RWPE1 (cell line): Measurements from ENCODE around the gene CD7.

Source experiments
- CTCF ChIA-PET: fragments of 350-600 bp; sonication (Branson Sonifier 250); formaldehyde crosslinking; extraction: SDS; loops from one replicate; lab custom pipeline; 2021; lab: Yijun Ruan, JAX
- POLR2A ChIA-PET: fragments of 400-600 bp; formaldehyde crosslinking; extraction: SDS; loops from one replicate; lab custom pipeline; 2020; ENCODE audit warnings: antibody characterized with exemption; ENCODE audit not compliant: low non-redundant PET; lab: Yijun Ruan, JAX
- DNase-seq: peaks from one replicate; pipeline ENCODE4 v3.0.0; 2012; ENCODE audit warnings: low spot score
- H3K27ac ChIP-seq: fragments of 450-650 bp; 2 replicates; pipeline ENCODE4 v1.5.1; 2017
- TF ChIP-seq, protein P1 (sequence below): fragments of 450-650 bp; conservative IDR thresholded peaks from 2 replicates; pipeline ENCODE4 v1.5.1; 2017; ENCODE audit warnings: low read depth, mild to moderate bottlenecking

The CD7 gene

GRCh38 chr17:82329683-82330321 lies 12.4 kb upstream of the CD7 start:
- ChIA-PET CTCF (interaction anchor here (0.6 to 1.1 kb wide), 2 partner anchors 31 to 39 kb away, joined by 3 to 5 read pairs; no protein-coding TSS in a partner anchor), POLR2A (no interaction called here)
- TF ChIP-seq, protein P1, sequence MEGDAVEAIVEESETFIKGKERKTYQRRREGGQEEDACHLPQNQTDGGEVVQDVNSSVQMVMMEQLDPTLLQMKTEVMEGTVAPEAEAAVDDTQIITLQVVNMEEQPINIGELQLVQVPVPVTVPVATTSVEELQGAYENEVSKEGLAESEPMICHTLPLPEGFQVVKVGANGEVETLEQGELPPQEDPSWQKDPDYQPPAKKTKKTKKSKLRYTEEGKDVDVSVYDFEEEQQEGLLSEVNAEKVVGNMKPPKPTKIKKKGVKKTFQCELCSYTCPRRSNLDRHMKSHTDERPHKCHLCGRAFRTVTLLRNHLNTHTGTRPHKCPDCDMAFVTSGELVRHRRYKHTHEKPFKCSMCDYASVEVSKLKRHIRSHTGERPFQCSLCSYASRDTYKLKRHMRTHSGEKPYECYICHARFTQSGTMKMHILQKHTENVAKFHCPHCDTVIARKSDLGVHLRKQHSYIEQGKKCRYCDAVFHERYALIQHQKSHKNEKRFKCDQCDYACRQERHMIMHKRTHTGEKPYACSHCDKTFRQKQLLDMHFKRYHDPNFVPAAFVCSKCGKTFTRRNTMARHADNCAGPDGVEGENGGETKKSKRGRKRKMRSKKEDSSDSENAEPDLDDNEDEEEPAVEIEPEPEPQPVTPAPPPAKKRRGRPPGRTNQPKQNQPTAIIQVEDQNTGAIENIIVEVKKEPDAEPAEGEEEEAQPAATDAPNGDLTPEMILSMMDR: no peak
- peak overlapping the region; percentile 90 for H3K27ac ChIP-seq
- DNase-seq: no peak

GRCh38 chr17:82328994-82329507 lies 11.6 kb upstream of the CD7 start:
- TF ChIP-seq, protein P1: no peak
- POLR2A ChIA-PET: no interaction called here
- DNase-seq: no peak
- peak overlapping the region; percentile 90 for H3K27ac ChIP-seq
- CTCF ChIA-PET: no interaction called here

GRCh38 chr17:82328141-82328993 lies 11.0 kb upstream of the CD7 start:
- ChIA-PET CTCF (interaction anchor here (0.5 to 0.6 kb wide), 2 partner anchors 91 to 259 kb away, joined by 3 to 4 read pairs; no protein-coding TSS in a partner anchor), POLR2A (no interaction called here)
- TF ChIP-seq, protein P1: no peak
- H3K27ac ChIP-seq: peak overlapping the region; percentile 90
- no peak for DNase-seq

DNA sequence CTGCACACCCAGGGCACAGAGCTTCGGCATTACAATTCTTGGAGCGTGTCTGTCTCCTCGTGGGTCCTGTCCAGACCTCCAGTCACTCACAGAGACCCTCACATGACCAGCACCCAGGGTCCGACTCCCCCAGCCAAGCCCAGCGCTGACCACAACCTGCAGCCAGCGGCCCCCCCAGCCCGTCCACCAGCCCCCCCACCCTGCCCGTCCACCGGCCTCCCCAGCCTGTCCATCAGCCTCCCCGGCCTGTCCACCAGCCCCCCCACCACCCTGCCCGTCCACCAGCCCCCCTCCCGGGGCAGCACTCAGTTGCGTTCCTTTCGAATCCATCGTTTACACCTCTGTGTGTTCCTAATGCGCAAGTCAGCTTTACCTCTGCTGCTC lies 10.3 kb upstream of the CD7 start:
- CTCF ChIA-PET: interaction anchor here (0.5 to 0.6 kb wide), 2 partner anchors 90 to 259 kb away, joined by 3 to 4 read pairs; no protein-coding TSS in a partner anchor
- no peak for DNase-seq
- TF ChIP-seq, protein P1: no peak
- POLR2A ChIA-PET: no interaction called here
- H3K27ac ChIP-seq: peak overlapping the region; percentile 90

DNA sequence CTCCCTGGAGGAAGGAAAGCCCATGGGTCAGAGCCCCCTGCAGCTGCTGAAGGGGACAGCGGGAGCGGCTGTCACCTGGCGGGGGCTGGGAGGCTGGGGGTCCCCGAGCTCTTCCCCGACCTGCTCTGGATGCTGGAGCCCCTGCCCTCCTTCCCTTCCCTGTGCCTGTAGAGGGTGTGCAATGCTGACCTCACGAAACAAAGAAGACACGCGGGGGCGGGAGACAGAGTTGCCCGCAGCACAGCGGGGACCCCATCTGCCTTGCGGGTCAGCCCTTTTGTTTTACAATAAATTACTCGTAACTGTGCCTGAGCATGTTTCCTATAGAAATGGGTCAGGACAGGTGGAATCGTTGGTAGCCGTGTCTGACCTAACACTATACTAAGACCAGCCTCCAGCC lies 9.9 kb upstream of the CD7 start:
- H3K27ac ChIP-seq: no peak overlapping the region; the same call in 1 of the 2 replicates
- POLR2A ChIA-PET: no interaction called here
- CTCF ChIA-PET: interaction anchor here (0.6 kb wide), 1 partner anchor 90 kb away, joined by 4 read pairs; no protein-coding TSS in a partner anchor
- TF ChIP-seq, protein P1: no peak
- no peak for DNase-seq
